ENCODE results near the gene APBB1IP. TPM values are rescaled to one million over a fixed set of nuclear protein-coding genes. Genes with fewer than 3 reads are reported as not detected.

APBB1IP gene
- polyA plus RNA-seq, 2 of the 4 experiments (the other 2 are of a cell fraction) = 0.96 to 9.2 TPM

DNA sequence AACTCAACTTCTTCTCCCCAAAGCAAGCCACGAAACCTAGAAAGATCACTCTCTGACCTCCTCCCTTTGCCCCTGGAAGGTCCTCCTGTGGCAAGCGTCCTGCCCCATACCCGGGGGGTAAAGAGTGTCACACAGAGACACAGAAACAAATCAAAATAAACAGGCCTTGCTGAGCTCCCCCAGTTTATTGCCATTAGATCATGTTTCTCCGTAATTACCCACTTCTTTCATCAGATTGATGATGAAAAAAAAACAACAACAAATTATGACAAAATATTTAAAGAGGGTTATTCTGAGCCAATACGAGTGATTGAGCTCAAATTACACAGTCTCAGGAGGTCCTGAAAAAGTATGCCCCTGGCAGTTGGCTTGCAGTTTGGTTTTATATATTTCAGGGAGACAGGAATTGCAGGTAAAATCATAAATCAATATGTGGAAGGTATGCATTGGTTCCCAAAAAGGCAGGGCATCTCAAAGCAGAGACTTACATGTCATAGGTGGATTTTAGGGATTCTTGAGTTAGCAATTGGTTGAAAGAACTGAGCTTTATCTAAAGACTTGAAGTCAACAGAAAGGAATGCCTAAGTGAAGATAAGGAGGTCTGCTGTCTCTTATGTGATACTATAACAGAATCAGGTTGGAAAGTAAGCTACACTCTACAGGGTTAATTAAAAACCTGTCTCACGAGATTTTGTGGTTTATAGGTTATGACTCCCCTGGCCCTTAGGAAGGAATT, 86.2 kb downstream of the APBB1IP start:
- no peak for DNase-seq (ENCODE audit: low read depth in 1 of 2, low spot score in 1 of 2)
- no peak for FAIRE-seq
- CTCF ChIA-PET = interaction anchor here (1.0 kb wide), 1 partner anchor 37 kb away, joined by 3 read pairs; no protein-coding TSS in a partner anchor

DNA sequence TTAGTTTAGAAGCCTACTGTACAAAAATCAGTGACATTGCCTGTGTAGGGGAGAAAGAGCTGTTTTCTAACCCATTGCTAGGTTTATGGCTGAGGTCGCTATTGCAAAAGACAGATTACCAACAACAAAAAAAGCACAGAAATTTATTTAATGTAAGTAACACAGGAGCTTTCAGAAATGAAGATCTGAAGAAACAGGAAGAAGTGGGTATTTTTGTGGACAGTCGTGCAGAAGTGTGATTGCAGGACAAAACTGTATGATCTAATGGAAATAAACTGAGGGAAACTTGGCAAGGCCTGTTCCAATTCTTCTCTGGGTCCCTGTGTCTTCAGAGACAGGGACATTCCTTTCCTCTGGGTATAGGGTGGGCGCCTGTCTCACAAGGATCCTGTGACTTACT, 87.4 kb downstream of the APBB1IP start:
- CTCF ChIA-PET = no interaction called here
- WGBS (ENCODE audit: missing lambda C conversion rate) = 34% methylated on average over 3 of the region's 3 CpGs
- H3K27ac ChIP-seq = no peak overlapping the region

More for the DNA sequence above, 86.2 kb downstream of the APBB1IP start:
- no peak for ATAC-seq
- peaks cover 6% of the 10 kb centered on the region; the same call in 1 of the 3 replicates for H3K4me1 ChIP-seq
- TF ChIP-seq CBX2 (IDR thresholded peaks at IDR 0.05; ENCODE audit: borderline replicate concordance, low read depth) (no peak), RFX5 (IDR thresholded peaks at IDR 0.05) (no peak), FOSB (CRISPR knock-in tag; IDR thresholded peaks at IDR 0.05) (no peak), GATA3 (IDR thresholded peaks at IDR 0.05; ENCODE audit: borderline replicate concordance) (no peak), HOXA7 (CRISPR knock-in tag; IDR thresholded peaks at IDR 0.05) (no peak), JUN (IDR thresholded peaks at IDR 0.05) (no peak), ZSCAN20 (CRISPR knock-in tag; IDR thresholded peaks at IDR 0.05) (no peak), HEYL (CRISPR knock-in tag; IDR thresholded peaks at IDR 0.05) (no peak), EP300 (IDR thresholded peaks at IDR 0.05) (no peak), HOXB5 (CRISPR knock-in tag; IDR thresholded peaks at IDR 0.05) (no peak), ZNF302 (CRISPR knock-in tag; IDR thresholded peaks at IDR 0.05) (no peak), EHMT2 (IDR thresholded peaks at IDR 0.05; ENCODE audit: low read depth) (no peak), POLR2A (IDR thresholded peaks at IDR 0.05; ENCODE audit: low read length) (no peak), ESRRA (IDR thresholded peaks at IDR 0.05; ENCODE audit: borderline replicate concordance, low read length) (no peak)
- TF ChIP-seq, protein P1, sequence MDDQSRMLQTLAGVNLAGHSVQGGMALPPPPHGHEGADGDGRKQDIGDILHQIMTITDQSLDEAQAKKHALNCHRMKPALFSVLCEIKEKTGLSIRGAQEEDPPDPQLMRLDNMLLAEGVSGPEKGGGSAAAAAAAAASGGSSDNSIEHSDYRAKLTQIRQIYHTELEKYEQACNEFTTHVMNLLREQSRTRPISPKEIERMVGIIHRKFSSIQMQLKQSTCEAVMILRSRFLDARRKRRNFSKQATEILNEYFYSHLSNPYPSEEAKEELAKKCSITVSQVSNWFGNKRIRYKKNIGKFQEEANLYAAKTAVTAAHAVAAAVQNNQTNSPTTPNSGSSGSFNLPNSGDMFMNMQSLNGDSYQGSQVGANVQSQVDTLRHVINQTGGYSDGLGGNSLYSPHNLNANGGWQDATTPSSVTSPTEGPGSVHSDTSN (IDR thresholded peaks at IDR 0.05) = no peak
- TF ChIP-seq, protein P2, sequence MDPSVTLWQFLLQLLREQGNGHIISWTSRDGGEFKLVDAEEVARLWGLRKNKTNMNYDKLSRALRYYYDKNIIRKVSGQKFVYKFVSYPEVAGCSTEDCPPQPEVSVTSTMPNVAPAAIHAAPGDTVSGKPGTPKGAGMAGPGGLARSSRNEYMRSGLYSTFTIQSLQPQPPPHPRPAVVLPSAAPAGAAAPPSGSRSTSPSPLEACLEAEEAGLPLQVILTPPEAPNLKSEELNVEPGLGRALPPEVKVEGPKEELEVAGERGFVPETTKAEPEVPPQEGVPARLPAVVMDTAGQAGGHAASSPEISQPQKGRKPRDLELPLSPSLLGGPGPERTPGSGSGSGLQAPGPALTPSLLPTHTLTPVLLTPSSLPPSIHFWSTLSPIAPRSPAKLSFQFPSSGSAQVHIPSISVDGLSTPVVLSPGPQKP (IDR thresholded peaks at IDR 0.05; ENCODE audit: low read depth, low read length) = no peak
- TF ChIP-seq, protein P3, sequence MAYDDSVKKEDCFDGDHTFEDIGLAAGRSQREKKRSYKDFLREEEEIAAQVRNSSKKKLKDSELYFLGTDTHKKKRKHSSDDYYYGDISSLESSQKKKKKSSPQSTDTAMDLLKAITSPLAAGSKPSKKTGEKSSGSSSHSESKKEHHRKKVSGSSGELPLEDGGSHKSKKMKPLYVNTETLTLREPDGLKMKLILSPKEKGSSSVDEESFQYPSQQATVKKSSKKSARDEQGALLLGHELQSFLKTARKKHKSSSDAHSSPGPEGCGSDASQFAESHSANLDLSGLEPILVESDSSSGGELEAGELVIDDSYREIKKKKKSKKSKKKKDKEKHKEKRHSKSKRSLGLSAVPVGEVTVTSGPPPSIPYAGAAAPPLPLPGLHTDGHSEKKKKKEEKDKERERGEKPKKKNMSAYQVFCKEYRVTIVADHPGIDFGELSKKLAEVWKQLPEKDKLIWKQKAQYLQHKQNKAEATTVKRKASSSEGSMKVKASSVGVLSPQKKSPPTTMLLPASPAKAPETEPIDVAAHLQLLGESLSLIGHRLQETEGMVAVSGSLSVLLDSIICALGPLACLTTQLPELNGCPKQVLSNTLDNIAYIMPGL (CRISPR knock-in tag; IDR thresholded peaks at IDR 0.05; ENCODE audit: borderline replicate concordance) = no peak
- H3K4me3 ChIP-seq = no peak overlapping the region
- 40% methylated on average over 6 of the region's 6 CpGs for WGBS (ENCODE audit: missing lambda C conversion rate)
- H3K27ac ChIP-seq = peak overlapping the region in 1 of 2 experiments; percentile 29; a peak in 2 of 6 replicates
- POLR2A ChIA-PET = no interaction called here
- H3K9me3 ChIP-seq = 0 out of 3 replicates have a peak, but pooled peaks cover 4% of the 10 kb centered on the region
- 0 out of 3 replicates have a peak overlapping the region, but pooled peaks have one; percentile 3 for H3K4me2 ChIP-seq

More for the DNA sequence above, 87.4 kb downstream of the APBB1IP start:
- no peak overlapping the region for H3K4me2 ChIP-seq
- no peak overlapping the region for H3K4me3 ChIP-seq
- no peak for FAIRE-seq
- POLR2A ChIA-PET = no interaction called here
- peaks cover 6% of the 10 kb centered on the region; the same call in 1 of the 3 replicates for H3K4me1 ChIP-seq
- TF ChIP-seq, protein P1 (IDR thresholded peaks at IDR 0.05) = no peak
- TF ChIP-seq, protein P4, sequence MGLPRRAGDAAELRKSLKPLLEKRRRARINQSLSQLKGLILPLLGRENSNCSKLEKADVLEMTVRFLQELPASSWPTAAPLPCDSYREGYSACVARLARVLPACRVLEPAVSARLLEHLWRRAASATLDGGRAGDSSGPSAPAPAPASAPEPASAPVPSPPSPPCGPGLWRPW (IDR thresholded peaks at IDR 0.05) = no peak
- TF ChIP-seq, protein P5, sequence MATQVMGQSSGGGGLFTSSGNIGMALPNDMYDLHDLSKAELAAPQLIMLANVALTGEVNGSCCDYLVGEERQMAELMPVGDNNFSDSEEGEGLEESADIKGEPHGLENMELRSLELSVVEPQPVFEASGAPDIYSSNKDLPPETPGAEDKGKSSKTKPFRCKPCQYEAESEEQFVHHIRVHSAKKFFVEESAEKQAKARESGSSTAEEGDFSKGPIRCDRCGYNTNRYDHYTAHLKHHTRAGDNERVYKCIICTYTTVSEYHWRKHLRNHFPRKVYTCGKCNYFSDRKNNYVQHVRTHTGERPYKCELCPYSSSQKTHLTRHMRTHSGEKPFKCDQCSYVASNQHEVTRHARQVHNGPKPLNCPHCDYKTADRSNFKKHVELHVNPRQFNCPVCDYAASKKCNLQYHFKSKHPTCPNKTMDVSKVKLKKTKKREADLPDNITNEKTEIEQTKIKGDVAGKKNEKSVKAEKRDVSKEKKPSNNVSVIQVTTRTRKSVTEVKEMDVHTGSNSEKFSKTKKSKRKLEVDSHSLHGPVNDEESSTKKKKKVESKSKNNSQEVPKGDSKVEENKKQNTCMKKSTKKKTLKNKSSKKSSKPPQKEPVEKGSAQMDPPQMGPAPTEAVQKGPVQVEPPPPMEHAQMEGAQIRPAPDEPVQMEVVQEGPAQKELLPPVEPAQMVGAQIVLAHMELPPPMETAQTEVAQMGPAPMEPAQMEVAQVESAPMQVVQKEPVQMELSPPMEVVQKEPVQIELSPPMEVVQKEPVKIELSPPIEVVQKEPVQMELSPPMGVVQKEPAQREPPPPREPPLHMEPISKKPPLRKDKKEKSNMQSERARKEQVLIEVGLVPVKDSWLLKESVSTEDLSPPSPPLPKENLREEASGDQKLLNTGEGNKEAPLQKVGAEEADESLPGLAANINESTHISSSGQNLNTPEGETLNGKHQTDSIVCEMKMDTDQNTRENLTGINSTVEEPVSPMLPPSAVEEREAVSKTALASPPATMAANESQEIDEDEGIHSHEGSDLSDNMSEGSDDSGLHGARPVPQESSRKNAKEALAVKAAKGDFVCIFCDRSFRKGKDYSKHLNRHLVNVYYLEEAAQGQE (IDR thresholded peaks at IDR 0.05) = no peak
- TF ChIP-seq MAZ (IDR thresholded peaks at IDR 0.05; ENCODE audit: borderline replicate concordance, low read depth, low read length) (no peak), ESRRA (IDR thresholded peaks at IDR 0.05; ENCODE audit: borderline replicate concordance, low read length) (no peak), HEYL (CRISPR knock-in tag; IDR thresholded peaks at IDR 0.05) (no peak), EHMT2 (IDR thresholded peaks at IDR 0.05; ENCODE audit: low read depth) (no peak), NR3C1 (IDR thresholded peaks at IDR 0.05) (no peak), SREBF2 (IDR thresholded peaks at IDR 0.05) (no peak), CBX8 (IDR thresholded peaks at IDR 0.05) (no peak)
- H3K9me3 ChIP-seq = no peaks in the 10 kb centered on the region
- no peak for DNase-seq (ENCODE audit: low read depth in 1 of 2, low spot score in 1 of 2)
- no peak for ATAC-seq

Data from A549 (cell line).